Measurements from ENCODE around the gene VCL. TPM values are rescaled to one million over a fixed set of nuclear protein-coding genes. Genes with fewer than 3 reads are reported as not detected.

Gene VCL
- total and polyA plus RNA-seq, 9 of the 15 experiments (the other 6 are each of a cell fraction or from before 2014, with no cell fraction given), result 29.8 to 186 (median 76.4) TPM

DNA sequence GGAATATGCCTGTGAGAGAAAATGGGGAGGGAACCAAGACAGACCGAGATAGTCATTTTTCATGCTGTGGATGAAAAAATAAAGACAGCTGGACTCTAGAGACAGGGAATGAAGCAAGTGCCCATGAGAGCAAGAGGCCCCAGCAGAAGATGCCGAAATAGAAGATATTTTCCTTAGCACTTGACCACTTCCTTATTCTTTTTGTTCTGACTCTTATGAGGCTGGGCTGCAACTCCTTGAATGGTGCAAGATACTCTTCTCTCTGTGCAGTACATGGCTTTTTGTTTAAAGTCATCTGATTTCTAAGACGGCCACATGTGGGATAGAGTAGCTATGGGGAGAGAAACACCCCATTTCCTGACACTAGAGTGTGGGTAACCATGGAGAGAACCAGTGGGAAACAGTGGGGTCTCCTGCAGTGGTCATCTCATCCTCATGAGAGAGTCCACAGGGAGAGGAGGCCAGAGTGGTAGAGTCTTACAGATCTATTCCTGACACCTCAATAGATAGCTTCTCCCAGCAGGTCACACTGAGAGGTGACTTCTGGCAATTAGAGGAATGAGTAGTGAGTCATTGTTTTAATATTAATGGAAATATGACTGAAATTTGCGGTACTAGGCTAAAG, 18.0 kb upstream of the VCL start (continued):
- TF ChIP-seq MTA1 (IDR thresholded peaks at IDR 0.05; ENCODE audit: borderline replicate concordance) (0 out of 2 replicates have a peak, but pooled peaks have one; percentile 25), NCOR1 (IDR thresholded peaks at IDR 0.05) (no peak), KLF1 (tag; IDR thresholded peaks at IDR 0.05) (no peak), ZNF184 (CRISPR knock-in tag; IDR thresholded peaks at IDR 0.05) (no peak), MTA2 (IDR thresholded peaks at IDR 0.05; ENCODE audit: low read depth) (no peak), ESRRB (CRISPR knock-in tag; IDR thresholded peaks at IDR 0.05; ENCODE audit: borderline replicate concordance) (no peak), SAP30 (IDR thresholded peaks at IDR 0.05; ENCODE audit: borderline replicate concordance, insufficient read depth, low read depth, low read length, poor library complexity, severe bottlenecking) (no peak), ZZZ3 (IDR thresholded peaks at IDR 0.05) (no peak), ZNF324 (CRISPR knock-in tag; IDR thresholded peaks at IDR 0.05) (no peak), RCOR1 (IDR thresholded peaks at IDR 0.05; ENCODE audit: borderline replicate concordance in 1 of 2, low read depth in 2 of 2, low read length in 2 of 2) (no peak), SPI1 (IDR thresholded peaks at IDR 0.05; ENCODE audit: borderline replicate concordance, low read depth, low read length) (peak; percentile 90), GABPB1 (CRISPR knock-in tag; IDR thresholded peaks at IDR 0.05) (0 out of 2 replicates have a peak, but pooled peaks have one; percentile 33), CREB1 (IDR thresholded peaks at IDR 0.05) (no peak), CREB1 (CRISPR knock-in tag; IDR thresholded peaks at IDR 0.05) (no peak), ZNF507 (tag; conservative IDR thresholded peaks at IDR 0.05) (no peak), POLR2AphosphoS5 (IDR thresholded peaks at IDR 0.05; ENCODE audit: control insufficient read depth, insufficient read depth, low read depth, low read length) (no peak)
- TF ChIP-seq, protein P1, sequence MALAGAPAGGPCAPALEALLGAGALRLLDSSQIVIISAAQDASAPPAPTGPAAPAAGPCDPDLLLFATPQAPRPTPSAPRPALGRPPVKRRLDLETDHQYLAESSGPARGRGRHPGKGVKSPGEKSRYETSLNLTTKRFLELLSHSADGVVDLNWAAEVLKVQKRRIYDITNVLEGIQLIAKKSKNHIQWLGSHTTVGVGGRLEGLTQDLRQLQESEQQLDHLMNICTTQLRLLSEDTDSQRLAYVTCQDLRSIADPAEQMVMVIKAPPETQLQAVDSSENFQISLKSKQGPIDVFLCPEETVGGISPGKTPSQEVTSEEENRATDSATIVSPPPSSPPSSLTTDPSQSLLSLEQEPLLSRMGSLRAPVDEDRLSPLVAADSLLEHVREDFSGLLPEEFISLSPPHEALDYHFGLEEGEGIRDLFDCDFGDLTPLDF (CRISPR knock-in tag; IDR thresholded peaks at IDR 0.05), result no peak
- TF ChIP-seq, protein P2, sequence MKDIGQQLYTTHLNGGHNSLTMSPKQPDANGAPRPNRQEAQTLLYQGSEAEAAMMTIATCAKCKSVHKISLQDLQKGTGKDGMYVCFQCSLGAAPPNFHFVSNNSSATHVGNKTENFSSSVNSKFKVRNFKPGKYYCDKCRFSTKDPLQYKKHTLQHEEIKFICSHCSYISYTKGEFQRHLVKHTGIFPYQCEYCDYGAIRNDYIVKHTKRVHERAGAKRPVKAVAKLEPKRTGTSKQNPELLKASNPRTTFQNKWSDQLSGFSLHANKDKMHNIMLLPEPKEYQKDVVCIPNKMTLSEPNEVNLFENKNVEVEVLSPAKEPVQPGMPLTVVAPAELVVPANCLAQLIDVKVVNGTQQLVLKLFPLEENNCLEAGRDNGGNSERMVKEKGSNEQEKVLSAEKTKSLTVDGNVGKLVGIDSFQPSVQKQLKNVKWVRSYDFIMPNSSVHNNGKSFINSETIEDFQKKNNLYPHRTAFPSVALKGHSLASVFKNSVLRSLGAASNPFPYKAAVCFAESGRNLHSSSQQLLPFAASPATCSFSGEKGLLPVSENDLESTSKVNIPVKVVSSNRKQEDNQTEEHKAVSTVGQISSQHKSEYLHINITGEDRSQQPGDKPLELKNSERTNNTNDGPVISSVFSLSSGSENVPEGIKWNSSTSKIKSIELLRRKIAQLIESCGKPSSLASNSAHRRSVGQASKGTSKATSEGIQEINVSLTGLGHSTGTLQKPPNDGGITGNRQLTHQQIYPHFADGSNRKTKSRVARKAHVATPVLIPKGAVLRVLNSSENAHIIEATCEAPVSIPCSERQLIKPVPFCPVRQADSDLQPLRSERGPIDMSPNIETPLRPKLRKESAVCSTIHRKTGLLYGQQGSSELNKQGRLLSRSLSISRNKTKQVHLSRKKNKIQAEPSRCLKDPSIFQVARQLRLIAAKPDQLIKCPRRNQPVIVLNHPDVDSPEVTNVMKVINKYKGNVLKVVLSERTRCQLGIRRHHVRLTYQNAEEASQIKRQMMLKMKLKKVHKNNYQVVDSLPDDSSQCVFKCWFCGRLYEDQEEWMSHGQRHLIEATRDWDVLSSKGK (CRISPR knock-in tag; IDR thresholded peaks at IDR 0.05), result no peak
- TF ChIP-seq, protein P3, sequence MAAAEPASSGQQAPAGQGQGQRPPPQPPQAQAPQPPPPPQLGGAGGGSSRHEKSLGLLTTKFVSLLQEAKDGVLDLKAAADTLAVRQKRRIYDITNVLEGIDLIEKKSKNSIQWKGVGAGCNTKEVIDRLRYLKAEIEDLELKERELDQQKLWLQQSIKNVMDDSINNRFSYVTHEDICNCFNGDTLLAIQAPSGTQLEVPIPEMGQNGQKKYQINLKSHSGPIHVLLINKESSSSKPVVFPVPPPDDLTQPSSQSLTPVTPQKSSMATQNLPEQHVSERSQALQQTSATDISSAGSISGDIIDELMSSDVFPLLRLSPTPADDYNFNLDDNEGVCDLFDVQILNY (CRISPR knock-in tag; IDR thresholded peaks at IDR 0.05), result no peak
- TF ChIP-seq, protein P4, sequence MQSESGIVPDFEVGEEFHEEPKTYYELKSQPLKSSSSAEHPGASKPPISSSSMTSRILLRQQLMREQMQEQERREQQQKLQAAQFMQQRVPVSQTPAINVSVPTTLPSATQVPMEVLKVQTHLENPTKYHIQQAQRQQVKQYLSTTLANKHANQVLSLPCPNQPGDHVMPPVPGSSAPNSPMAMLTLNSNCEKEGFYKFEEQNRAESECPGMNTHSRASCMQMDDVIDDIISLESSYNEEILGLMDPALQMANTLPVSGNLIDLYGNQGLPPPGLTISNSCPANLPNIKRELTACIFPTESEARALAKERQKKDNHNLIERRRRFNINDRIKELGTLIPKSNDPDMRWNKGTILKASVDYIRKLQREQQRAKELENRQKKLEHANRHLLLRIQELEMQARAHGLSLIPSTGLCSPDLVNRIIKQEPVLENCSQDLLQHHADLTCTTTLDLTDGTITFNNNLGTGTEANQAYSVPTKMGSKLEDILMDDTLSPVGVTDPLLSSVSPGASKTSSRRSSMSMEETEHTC (IDR thresholded peaks at IDR 0.05), result no peak

Measured in K562 (cell line).